HFFc6 (cell line): ENCODE measurements around the gene ANKRD16. TPM values are rescaled to one million over a fixed set of nuclear protein-coding genes. Genes with fewer than 3 reads are reported as not detected.
"Not testable (repeated sequence)": the region's sequence is repeated elsewhere in the genome, so short reads cannot be mapped to it uniquely, and the experiment has no call there.

ENCODE experiments used
- DNase-seq: peaks from one replicate; pipeline ENCODE4 v3.0.0-alpha.2; 2018
- H3K27ac Mint-ChIP-seq: 2 replicates; pipeline ENCODE4 v1.8.0; 2020; ENCODE audit warnings: mild to moderate bottlenecking, mixed read lengths
- H3K27me3 Mint-ChIP-seq: 2 replicates; pipeline ENCODE4 v1.8.0; 2021; ENCODE audit warnings: mild to moderate bottlenecking, moderate library complexity, mixed read lengths; ENCODE audit not compliant: insufficient read depth
- H3K36me3 Mint-ChIP-seq: 2 replicates; pipeline ENCODE4 v1.8.0; 2021; ENCODE audit warnings: low read depth, mixed read lengths
- H3K4me1 Mint-ChIP-seq: 2 replicates; pipeline ENCODE4 v1.8.0; 2020; ENCODE audit warnings: low read depth, mixed read lengths
- H3K4me3 Mint-ChIP-seq: 2 replicates; pipeline ENCODE4 v1.8.0; 2020; ENCODE audit warnings: mild to moderate bottlenecking, moderate library complexity, mixed read lengths
- H3K9me3 Mint-ChIP-seq: 2 replicates; pipeline ENCODE4 v1.8.0; 2020; ENCODE audit warnings: mild to moderate bottlenecking, mixed read lengths
- total RNA-seq, 6 experiments: library from RNA; stranded (reverse); fragmentation: NEBNext Ultra II Directional; extraction: Animal tissue kit (Norgen Biotek cat#: 25700); gene quantifications; 2 replicates in 1 of 6; 3 replicates in 5 of 6; pipeline ENCODE4 v1.2.3, GENCODE V29; 2021
- TF ChIP-seq, protein P1 (sequence below): fragments of 200-600 bp; sonication (generic); IDR thresholded peaks from 2 replicates; pipeline ENCODE4 v1.5.0; 2021; ENCODE audit warnings: antibody characterized with exemption, mild to moderate bottlenecking

Gene ANKRD16
- total RNA-seq, 6 experiments from 2014 or later: 4.7 to 6.7 (median 5.5) TPM

- Mint-ChIP-seq H3K27me3 (0 out of 2 replicates have a peak, but pooled peaks cover 3% of the 10 kb centered on the region), H3K36me3 (peaks cover 49% of the 10 kb centered on the region), H3K27ac (no peak overlapping the region), H3K4me3 (no peak overlapping the region), H3K4me1 (no peaks in the 10 kb centered on the region), H3K9me3 (no peaks in the 10 kb centered on the region)
- DNase-seq: no peak
- TF ChIP-seq, protein P1, sequence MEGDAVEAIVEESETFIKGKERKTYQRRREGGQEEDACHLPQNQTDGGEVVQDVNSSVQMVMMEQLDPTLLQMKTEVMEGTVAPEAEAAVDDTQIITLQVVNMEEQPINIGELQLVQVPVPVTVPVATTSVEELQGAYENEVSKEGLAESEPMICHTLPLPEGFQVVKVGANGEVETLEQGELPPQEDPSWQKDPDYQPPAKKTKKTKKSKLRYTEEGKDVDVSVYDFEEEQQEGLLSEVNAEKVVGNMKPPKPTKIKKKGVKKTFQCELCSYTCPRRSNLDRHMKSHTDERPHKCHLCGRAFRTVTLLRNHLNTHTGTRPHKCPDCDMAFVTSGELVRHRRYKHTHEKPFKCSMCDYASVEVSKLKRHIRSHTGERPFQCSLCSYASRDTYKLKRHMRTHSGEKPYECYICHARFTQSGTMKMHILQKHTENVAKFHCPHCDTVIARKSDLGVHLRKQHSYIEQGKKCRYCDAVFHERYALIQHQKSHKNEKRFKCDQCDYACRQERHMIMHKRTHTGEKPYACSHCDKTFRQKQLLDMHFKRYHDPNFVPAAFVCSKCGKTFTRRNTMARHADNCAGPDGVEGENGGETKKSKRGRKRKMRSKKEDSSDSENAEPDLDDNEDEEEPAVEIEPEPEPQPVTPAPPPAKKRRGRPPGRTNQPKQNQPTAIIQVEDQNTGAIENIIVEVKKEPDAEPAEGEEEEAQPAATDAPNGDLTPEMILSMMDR: no peak
These were observed 20.8 kb upstream of the ANKRD16 start for GRCh38 chr10:5910323-5911100.

- H3K36me3 Mint-ChIP-seq: peaks cover 49% of the 10 kb centered on the region
- H3K9me3 Mint-ChIP-seq, DNase-seq, H3K27ac Mint-ChIP-seq, H3K4me3 Mint-ChIP-seq, H3K4me1 Mint-ChIP-seq, H3K27me3 Mint-ChIP-seq: not testable (repeated sequence)
These were observed 19.0 kb upstream of the ANKRD16 start for GRCh38 chr10:5908676-5909075.

GRCh38 chr10:5906651-5907050 is 17.0 kb upstream of the ANKRD16 start:
- Mint-ChIP-seq H3K9me3 (no peaks in the 10 kb centered on the region), H3K27me3 (0 out of 2 replicates have a peak, but pooled peaks cover 3% of the 10 kb centered on the region), H3K4me3 (no peak overlapping the region), H3K27ac (no peak overlapping the region), H3K4me1 (no peaks in the 10 kb centered on the region), H3K36me3 (peaks cover 50% of the 10 kb centered on the region)
- TF ChIP-seq, protein P1: no peak
- DNase-seq: no peak

GRCh38 chr10:5905854-5906507 is 16.3 kb upstream of the ANKRD16 start:
- Mint-ChIP-seq H3K4me1 (no peaks in the 10 kb centered on the region), H3K27me3 (0 out of 2 replicates have a peak, but pooled peaks cover 3% of the 10 kb centered on the region), H3K9me3 (no peaks in the 10 kb centered on the region), H3K36me3 (peaks cover 45% of the 10 kb centered on the region), H3K27ac (no peak overlapping the region), H3K4me3 (no peak overlapping the region)
- DNase-seq: no peak
- TF ChIP-seq, protein P1: no peak

GRCh38 chr10:5904227-5904626 is 14.5 kb upstream of the ANKRD16 start:
- Mint-ChIP-seq H3K9me3 (no peaks in the 10 kb centered on the region), H3K27me3 (0 out of 2 replicates have a peak, but pooled peaks cover 3% of the 10 kb centered on the region), H3K27ac (no peak overlapping the region), H3K4me3 (no peak overlapping the region), H3K36me3 (peaks cover 36% of the 10 kb centered on the region), H3K4me1 (no peaks in the 10 kb centered on the region)
- TF ChIP-seq, protein P1: no peak
- no peak for DNase-seq

DNA sequence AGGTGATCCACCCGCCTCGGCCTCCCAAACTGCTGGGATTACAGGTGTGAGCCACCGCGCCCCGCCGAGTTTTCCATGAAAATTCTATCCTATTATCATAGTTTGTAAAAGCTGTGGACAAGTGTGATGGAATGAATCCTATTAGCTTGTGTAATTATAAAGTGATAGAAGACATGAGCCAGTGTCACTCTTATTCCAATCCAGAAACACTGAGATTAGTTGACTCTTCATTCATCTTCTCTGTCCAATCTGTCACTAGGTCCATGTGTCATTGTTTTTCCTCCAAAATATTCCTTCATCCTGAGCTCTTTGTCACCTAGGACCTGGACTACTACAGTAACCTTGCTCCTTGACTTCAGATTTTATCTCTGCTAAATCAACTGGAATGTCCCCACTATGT is 13.9 kb upstream of the ANKRD16 start:
- H3K27me3 Mint-ChIP-seq: 0 out of 2 replicates have a peak, but pooled peaks cover 3% of the 10 kb centered on the region
- H3K9me3 Mint-ChIP-seq: no peaks in the 10 kb centered on the region
- peaks cover 32% of the 10 kb centered on the region for H3K36me3 Mint-ChIP-seq
- no peak overlapping the region for H3K27ac Mint-ChIP-seq
- no peak for DNase-seq
- TF ChIP-seq, protein P1: no peak
- no peaks in the 10 kb centered on the region for H3K4me1 Mint-ChIP-seq
- H3K4me3 Mint-ChIP-seq: no peak overlapping the region
